Endometrium (tissue), 2 donors: Measurements from ENCODE around the gene KCTD21.
"Not testable (repeated sequence)": the region's sequence is repeated elsewhere in the genome, so short reads cannot be mapped to it uniquely, and the experiment has no call there.

ENCODE experiments used
- FAIRE-seq: peaks from 2 replicates; lab custom pipeline; 2012; peaks lifted over from hg19 to GRCh38; lab: Jason Lieb, UNC
- donor health status: control.
- donor health status: control.

KCTD21 gene

GRCh38 chr11:78188286-78189173, at the start of gene KCTD21, which contains the start of gene USP35:
Gene KCTD21, minus strand, starts transcription at chr11:78188626. Its CDS starts 14,072 bp downstream, at chr11:78174554.
Gene USP35, plus strand, starts transcription at chr11:78188919. Its CDS starts 7,327 bp downstream, at chr11:78196246.
- peak; percentile 72 for FAIRE-seq

GRCh38 chr11:78237293-78238046, 49.0 kb upstream of the KCTD21 start:
- FAIRE-seq: no peak

GRCh38 chr11:78234006-78234405, 45.6 kb upstream of the KCTD21 start:
- FAIRE-seq: no peak

- FAIRE-seq: not testable (repeated sequence)
Measured at GRCh38 chr11:78233046-78233445, 44.6 kb upstream of the KCTD21 start.

GRCh38 chr11:78231962-78232501, 43.6 kb upstream of the KCTD21 start:
- no peak for FAIRE-seq

- no peak for FAIRE-seq
Measured at GRCh38 chr11:78230161-78230877, 41.9 kb upstream of the KCTD21 start.

GRCh38 chr11:78229106-78229505, 40.7 kb upstream of the KCTD21 start:
- FAIRE-seq: no peak

- FAIRE-seq: no peak
Measured at GRCh38 chr11:78228467-78228866, 40.0 kb upstream of the KCTD21 start.

- no peak for FAIRE-seq
Measured at GRCh38 chr11:78227921-78228320, 39.5 kb upstream of the KCTD21 start.

- FAIRE-seq: no peak
Measured at GRCh38 chr11:78226684-78227680, 38.6 kb upstream of the KCTD21 start.

GRCh38 chr11:78224906-78225420, 36.5 kb upstream of the KCTD21 start:
- FAIRE-seq: no peak

GRCh38 chr11:78224506-78224905, 36.1 kb upstream of the KCTD21 start:
- FAIRE-seq: no peak

- FAIRE-seq: no peak
Measured at GRCh38 chr11:78223320-78223954, 35.0 kb upstream of the KCTD21 start.

GRCh38 chr11:78222726-78223125, 34.3 kb upstream of the KCTD21 start:
- not testable (repeated sequence) for FAIRE-seq

GRCh38 chr11:78221396-78222315, 33.2 kb upstream of the KCTD21 start:
- no peak for FAIRE-seq

- no peak for FAIRE-seq
Measured at GRCh38 chr11:78220218-78221157, 32.1 kb upstream of the KCTD21 start.

- no peak for FAIRE-seq
Measured at GRCh38 chr11:78219493-78220217, 31.2 kb upstream of the KCTD21 start.
